OCI-M1 (cell line): ENCODE data around the gene RBM34.
"Not testable (repeated sequence)": the region's sequence is repeated elsewhere in the genome, so short reads cannot be mapped to it uniquely, and the experiment has no call there.

ENCODE experiments used
- DNase-seq: peaks from one replicate; lab custom pipeline; 2025; lab: John Stamatoyannopoulos, UW

RBM34 gene

GRCh38 chr1:235092415-235092814 lies 68.6 kb downstream of the RBM34 start:
- DNase-seq = not testable (repeated sequence)

GRCh38 chr1:235092045-235092406 lies 69.0 kb downstream of the RBM34 start:
- not testable (repeated sequence) for DNase-seq

GRCh38 chr1:235091319-235092044 lies 69.6 kb downstream of the RBM34 start:
- not testable (repeated sequence) for DNase-seq

- peak; percentile 77 for DNase-seq
Observed at GRCh38 chr1:235090406-235091069, 70.5 kb downstream of the RBM34 start.

GRCh38 chr1:235088907-235089306 lies 72.1 kb downstream of the RBM34 start:
- DNase-seq = no peak

GRCh38 chr1:235088430-235088829 lies 72.6 kb downstream of the RBM34 start:
- peak; percentile 38 for DNase-seq

GRCh38 chr1:235087906-235088305 lies 73.1 kb downstream of the RBM34 start:
- no peak for DNase-seq

GRCh38 chr1:235085411-235086117 lies 75.5 kb downstream of the RBM34 start:
- DNase-seq = not testable (repeated sequence)
